Osteocyte (in vitro differentiated cells): ENCODE data around the gene SCAPER. TPM values are rescaled to one million over a fixed set of nuclear protein-coding genes. Genes with fewer than 3 reads are reported as not detected.

Experiments used
- DNase-seq: peaks from one replicate; pipeline ENCODE4 v3.0.0; 2021; ENCODE audit warnings: mixed read lengths; ENCODE audit not compliant: unreplicated experiment; ENCODE audit errors: extremely low spot score
- H3K27ac Mint-ChIP-seq: one replicate; pipeline ENCODE4 v1.8.0; 2021; ENCODE audit warnings: mild to moderate bottlenecking, mixed read lengths; ENCODE audit not compliant: unreplicated experiment
- H3K27me3 Mint-ChIP-seq: one replicate; pipeline ENCODE4 v1.8.0; 2021; ENCODE audit warnings: mixed read lengths; ENCODE audit not compliant: unreplicated experiment
- H3K36me3 Mint-ChIP-seq: one replicate; pipeline ENCODE4 v1.8.0; 2021; ENCODE audit warnings: mixed read lengths; ENCODE audit not compliant: unreplicated experiment
- H3K4me1 Mint-ChIP-seq: one replicate; pipeline ENCODE4 v1.8.0; 2021; ENCODE audit warnings: mixed read lengths; ENCODE audit not compliant: unreplicated experiment
- H3K4me3 Mint-ChIP-seq: one replicate; pipeline ENCODE4 v1.8.0; 2021; ENCODE audit warnings: mild to moderate bottlenecking, moderate library complexity, mixed read lengths; ENCODE audit not compliant: unreplicated experiment
- H3K9me3 Mint-ChIP-seq: one replicate; pipeline ENCODE4 v1.8.0; 2021; ENCODE audit warnings: mixed read lengths; ENCODE audit not compliant: unreplicated experiment
- total RNA-seq: library from RNA; stranded (reverse); gene quantifications from 2 replicates; pipeline ENCODE4 v1.2.1, GENCODE V29; 2021
- TF ChIP-seq, protein P1 (sequence below): fragments of 200-600 bp; sonication (generic); IDR thresholded peaks from 2 replicates; pipeline ENCODE4 v1.5.0; 2021; ENCODE audit warnings: antibody characterized with exemption, mild to moderate bottlenecking, moderate library complexity

The SCAPER gene
- total RNA-seq, 1 donor from 2014 or later, result 20.0 TPM

GRCh38 chr15:76930831-76931396 is 25.8 kb upstream of the SCAPER start:
- Mint-ChIP-seq H3K9me3 (no peaks in the 10 kb centered on the region), H3K27me3 (peaks cover 28% of the 10 kb centered on the region), H3K36me3 (peaks cover 14% of the 10 kb centered on the region), H3K4me3 (peak overlapping the region; percentile 77), H3K4me1 (peaks cover 23% of the 10 kb centered on the region), H3K27ac (no peak overlapping the region)
- TF ChIP-seq, protein P1, sequence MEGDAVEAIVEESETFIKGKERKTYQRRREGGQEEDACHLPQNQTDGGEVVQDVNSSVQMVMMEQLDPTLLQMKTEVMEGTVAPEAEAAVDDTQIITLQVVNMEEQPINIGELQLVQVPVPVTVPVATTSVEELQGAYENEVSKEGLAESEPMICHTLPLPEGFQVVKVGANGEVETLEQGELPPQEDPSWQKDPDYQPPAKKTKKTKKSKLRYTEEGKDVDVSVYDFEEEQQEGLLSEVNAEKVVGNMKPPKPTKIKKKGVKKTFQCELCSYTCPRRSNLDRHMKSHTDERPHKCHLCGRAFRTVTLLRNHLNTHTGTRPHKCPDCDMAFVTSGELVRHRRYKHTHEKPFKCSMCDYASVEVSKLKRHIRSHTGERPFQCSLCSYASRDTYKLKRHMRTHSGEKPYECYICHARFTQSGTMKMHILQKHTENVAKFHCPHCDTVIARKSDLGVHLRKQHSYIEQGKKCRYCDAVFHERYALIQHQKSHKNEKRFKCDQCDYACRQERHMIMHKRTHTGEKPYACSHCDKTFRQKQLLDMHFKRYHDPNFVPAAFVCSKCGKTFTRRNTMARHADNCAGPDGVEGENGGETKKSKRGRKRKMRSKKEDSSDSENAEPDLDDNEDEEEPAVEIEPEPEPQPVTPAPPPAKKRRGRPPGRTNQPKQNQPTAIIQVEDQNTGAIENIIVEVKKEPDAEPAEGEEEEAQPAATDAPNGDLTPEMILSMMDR, result no peak
- DNase-seq, result no peak

DNA sequence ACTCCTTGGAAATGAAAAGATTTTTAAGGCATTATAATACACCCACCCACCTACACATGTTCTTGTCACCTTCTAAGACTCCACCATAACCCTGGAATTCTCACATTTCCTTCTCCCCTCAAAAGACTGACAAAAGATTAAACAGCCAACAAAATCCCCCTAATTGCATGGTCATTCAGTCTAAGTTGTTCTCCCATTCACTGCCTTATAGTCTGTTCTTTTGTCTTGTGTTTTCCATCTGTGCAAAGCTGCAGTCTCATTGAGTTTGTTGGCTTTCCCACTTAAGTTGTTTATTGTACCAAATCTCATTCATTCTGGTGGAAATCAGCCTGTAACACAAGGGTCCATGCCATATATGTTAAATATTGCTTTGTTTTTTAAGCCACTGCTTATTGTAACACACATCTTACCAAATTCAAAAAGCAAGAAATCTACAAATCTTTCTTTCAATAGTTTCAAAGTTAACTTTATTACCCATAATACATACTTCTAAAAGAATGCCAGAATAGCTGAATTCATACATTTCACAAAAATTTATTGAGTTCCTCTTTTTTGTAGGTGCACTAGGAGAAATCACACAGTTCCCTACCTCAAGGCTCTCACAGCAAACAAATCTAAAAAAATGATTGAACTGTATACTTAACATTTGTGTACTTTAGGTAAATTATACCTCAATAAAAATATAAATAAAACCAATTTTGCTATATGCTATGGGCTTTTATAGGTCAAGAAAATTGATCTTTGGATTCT is 24.0 kb upstream of the SCAPER start:
- Mint-ChIP-seq H3K9me3 (no peaks in the 10 kb centered on the region), H3K4me1 (peaks cover 19% of the 10 kb centered on the region), H3K27me3 (peaks cover 42% of the 10 kb centered on the region), H3K36me3 (peaks cover 6% of the 10 kb centered on the region), H3K4me3 (no peak overlapping the region), H3K27ac (no peak overlapping the region)
- TF ChIP-seq, protein P1, result no peak
- no peak for DNase-seq

- H3K4me3 Mint-ChIP-seq, result no peak overlapping the region
- H3K4me1 Mint-ChIP-seq, result peaks cover 15% of the 10 kb centered on the region
- peaks cover 3% of the 10 kb centered on the region for H3K36me3 Mint-ChIP-seq
- H3K27me3 Mint-ChIP-seq, result peaks cover 46% of the 10 kb centered on the region
- TF ChIP-seq, protein P1, result no peak
- H3K9me3 Mint-ChIP-seq, result no peaks in the 10 kb centered on the region
- no peak for DNase-seq
- H3K27ac Mint-ChIP-seq, result no peak overlapping the region
Observed at GRCh38 chr15:76928201-76928600, 23.1 kb upstream of the SCAPER start.

DNA sequence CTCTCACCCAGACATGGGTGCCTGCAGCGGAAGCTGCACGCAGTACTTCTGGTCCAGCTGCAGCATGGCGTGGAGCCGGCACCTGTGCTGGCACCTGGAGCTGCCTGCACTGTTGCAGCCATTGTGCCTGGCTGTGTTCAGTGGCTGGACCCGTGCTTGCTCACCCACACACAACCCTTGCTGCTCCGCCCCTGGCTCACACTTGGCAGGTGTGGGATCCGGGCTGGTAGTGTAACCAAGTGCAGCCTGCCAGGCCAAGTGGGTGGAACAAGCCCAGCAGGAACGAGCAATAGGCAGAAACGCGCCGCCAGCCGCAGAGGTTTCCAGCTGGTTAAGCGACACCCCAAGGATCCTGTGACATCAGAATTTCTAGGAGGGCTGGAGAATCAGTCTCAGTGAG is 11.2 kb upstream of the SCAPER start:
- Mint-ChIP-seq H3K4me3 (no peak overlapping the region), H3K27ac (no peak overlapping the region), H3K4me1 (no peaks in the 10 kb centered on the region), H3K36me3 (no peaks in the 10 kb centered on the region), H3K9me3 (no peaks in the 10 kb centered on the region), H3K27me3 (peaks cover 66% of the 10 kb centered on the region)
- no peak for DNase-seq
- TF ChIP-seq, protein P1, result no peak

GRCh38 chr15:76913737-76914136 is 8.6 kb upstream of the SCAPER start:
- Mint-ChIP-seq H3K27ac (no peak overlapping the region), H3K4me3 (no peak overlapping the region), H3K9me3 (no peaks in the 10 kb centered on the region), H3K27me3 (peaks cover 45% of the 10 kb centered on the region), H3K4me1 (no peaks in the 10 kb centered on the region), H3K36me3 (no peaks in the 10 kb centered on the region)
- no peak for DNase-seq
- TF ChIP-seq, protein P1, result no peak
